IPS-NIHi7 (cell line): ENCODE data around the gene TMEM259.

ENCODE experiments used
- DNase-seq: peaks from one replicate; pipeline ENCODE4 v3.0.0; 2012; ENCODE audit warnings: mixed read lengths; ENCODE audit errors: extremely low spot score

Gene TMEM259

GRCh38 chr19:1017115-1017905 is 3.6 kb downstream of the TMEM259 start:
- DNase-seq: no peak

- no peak for DNase-seq
Observed at GRCh38 chr19:1016647-1017114, 4.2 kb downstream of the TMEM259 start.

GRCh38 chr19:1015782-1016646 is 4.9 kb downstream of the TMEM259 start:
- DNase-seq: peak; percentile 64

GRCh38 chr19:1015061-1015781 is 5.7 kb downstream of the TMEM259 start:
- no peak for DNase-seq

GRCh38 chr19:1014161-1015060 is 6.5 kb downstream of the TMEM259 start:
- no peak for DNase-seq

- DNase-seq: no peak
Observed at GRCh38 chr19:1013218-1013617, 7.7 kb downstream of the TMEM259 start.

GRCh38 chr19:1012334-1012733 is 8.6 kb downstream of the TMEM259 start:
- no peak for DNase-seq

GRCh38 chr19:1011831-1012333 is 9.0 kb downstream of the TMEM259 start:
- DNase-seq: no peak

GRCh38 chr19:1010586-1011510 is 10.1 kb downstream of the TMEM259 start:
- no peak for DNase-seq

- DNase-seq: no peak
Observed at GRCh38 chr19:1009981-1010538, 10.9 kb downstream of the TMEM259 start.

GRCh38 chr19:1009041-1009980 is 11.6 kb downstream of the TMEM259 start:
- no peak for DNase-seq

- DNase-seq: no peak
Observed at GRCh38 chr19:1008268-1009040, 12.5 kb downstream of the TMEM259 start.

GRCh38 chr19:1007399-1008251 is 13.3 kb downstream of the TMEM259 start:
- no peak for DNase-seq

GRCh38 chr19:1006711-1007398 is 14.1 kb downstream of the TMEM259 start:
- no peak for DNase-seq

GRCh38 chr19:1004803-1005664 is 15.9 kb downstream of the TMEM259 start:
- no peak for DNase-seq
